H1 (cell line): ENCODE results near the gene TEX22. TPM values are rescaled to one million over a fixed set of nuclear protein-coding genes. Genes with fewer than 3 reads are reported as not detected.

ENCODE experiments used
- CTCF ChIA-PET: fragments of 300-600 bp; sonication (Branson Sonifier 250); formaldehyde crosslinking; loops from one replicate; lab custom pipeline; 2021; ENCODE audit not compliant: partially characterized antibody; lab: Charles Lee
- POLR2A ChIA-PET: fragments of 300-600 bp; sonication (Branson Sonifier 250); formaldehyde crosslinking; loops from one replicate; lab custom pipeline; 2021; ENCODE audit warnings: inconsistent platforms; ENCODE audit not compliant: partially characterized antibody; lab: Charles Lee
- DNase-seq, 2 experiments: peaks; one replicate each; pipeline versions ENCODE4 v3.0.0 to v3.0.0-alpha.2; 2010 to 2022; ENCODE audit warnings: low spot score in 2 of 2, low read depth in 1 of 2, mixed read lengths in 1 of 2
- FAIRE-seq: peaks from 2 replicates; lab custom pipeline; 2011; peaks lifted over from hg19 to GRCh38; lab: Jason Lieb, UNC
- H2AFZ ChIP-seq: 2 replicates; pipeline ENCODE4 v1.8.1; 2012; ENCODE audit warnings: low read length, inconsistent platforms
- H2AK5ac ChIP-seq: 2 replicates; pipeline ENCODE4 v1.6.1; 2013; ENCODE audit warnings: low read depth, low read length
- H2BK120ac ChIP-seq: replicated peaks from 2 replicates; pipeline ENCODE3; 2013; ENCODE audit warnings: low read depth, low read length, inconsistent platforms
- H2BK12ac ChIP-seq: 2 replicates; pipeline ENCODE4 v1.6.1; 2013; ENCODE audit warnings: low read depth, low read length
- H2BK15ac ChIP-seq: 2 replicates; pipeline ENCODE4 v1.6.1; 2013; ENCODE audit warnings: low read length
- H2BK20ac ChIP-seq: 2 replicates; pipeline ENCODE4 v1.6.1; 2013; ENCODE audit warnings: low read length
- H2BK5ac ChIP-seq: 2 replicates; pipeline ENCODE4 v1.6.1; 2013; ENCODE audit warnings: low read depth, low read length
- H3K14ac ChIP-seq: 2 replicates; pipeline ENCODE4 v1.6.1; 2013; ENCODE audit warnings: inconsistent platforms; ENCODE audit not compliant: insufficient read length
- H3K18ac ChIP-seq: 2 replicates; pipeline ENCODE4 v1.6.1; 2013; ENCODE audit warnings: low read length; ENCODE audit errors: extremely low read depth
- H3K23ac ChIP-seq: 2 replicates; pipeline ENCODE4 v1.6.1; 2013; ENCODE audit warnings: inconsistent platforms; ENCODE audit not compliant: insufficient read length
- H3K23me2 ChIP-seq: 2 replicates; pipeline ENCODE4 v1.6.1; 2013; ENCODE audit warnings: low read depth, low read length
- H3K27ac ChIP-seq: 2 replicates; pipeline ENCODE4 v1.6.1; 2011; ENCODE audit warnings: low read depth, low read length, inconsistent platforms
- H3K27me3 ChIP-seq, 4 experiments: replicated peaks in 1 of 4; 1 replicate in 1 of 4; 2 replicates in 3 of 4; pipeline versions ENCODE4 v1.6.1 to v1.8.1; 2011 to 2013; ENCODE audit warnings: low read length in 3 of 4, mild to moderate bottlenecking in 3 of 4, inconsistent platforms in 2 of 4, mixed read lengths in 2 of 4, moderate library complexity in 1 of 4; ENCODE audit not compliant: control insufficient read depth in 3 of 4, insufficient read depth in 3 of 4; ENCODE audit errors: extremely low read depth in 1 of 4
- H3K36me3 ChIP-seq, 4 experiments: 2 replicates each; pipeline versions ENCODE4 v1.6.1 to v1.8.1; 2011 to 2013; ENCODE audit warnings: mild to moderate bottlenecking in 4 of 4, low read length in 3 of 4, moderate library complexity in 2 of 4, control low read depth in 1 of 4, inconsistent platforms in 1 of 4; ENCODE audit not compliant: insufficient read depth in 4 of 4, control insufficient read depth in 2 of 4
- H3K4ac ChIP-seq: replicated peaks from 2 replicates; pipeline ENCODE3; 2013; ENCODE audit warnings: low read length, low read depth, mixed read lengths, inconsistent platforms; ENCODE audit not compliant: insufficient read length
- H3K4me1 ChIP-seq, 4 experiments: replicated peaks in 1 of 4; 1 replicate in 1 of 4; 2 replicates in 3 of 4; pipeline versions ENCODE4 v1.6.1 to v1.8.1; 2011 to 2013; ENCODE audit warnings: low read length in 3 of 4, inconsistent platforms in 2 of 4, mixed read lengths in 1 of 4; ENCODE audit not compliant: insufficient read depth in 4 of 4, control insufficient read depth in 3 of 4
- H3K4me2 ChIP-seq, 2 experiments: 2 replicates each; pipeline versions ENCODE4 v1.6.1 to v1.8.1; 2011 to 2013; ENCODE audit warnings: low read depth in 2 of 2, low read length in 2 of 2, control low read depth in 1 of 2, inconsistent platforms in 1 of 2, mild to moderate bottlenecking in 1 of 2; ENCODE audit not compliant: insufficient read depth in 1 of 2
- H3K4me3 ChIP-seq, 4 experiments: fragments of 200-600, 300-600 bp in 1 of 4; sonication (generic), shearing (Covaris generic), sonication (Bioruptor Twin) in 1 of 4; 2 replicates each; pipeline versions ENCODE4 v1.5.1 to v1.8.1; 2011 to 2016; ENCODE audit warnings: low read length in 4 of 4, low read depth in 3 of 4, control low read depth in 2 of 4, inconsistent platforms in 2 of 4, mild to moderate bottlenecking in 2 of 4, mixed read lengths in 1 of 4, moderate library complexity in 1 of 4; ENCODE audit not compliant: insufficient read depth in 2 of 4; ENCODE audit errors: extremely low read depth in 1 of 4
- H3K56ac ChIP-seq: replicated peaks from 2 replicates; pipeline ENCODE3; 2013; ENCODE audit warnings: low read depth, mild to moderate bottlenecking, mixed read lengths, low read length, inconsistent platforms; ENCODE audit not compliant: insufficient read length
- H3K79me1 ChIP-seq: 2 replicates; pipeline ENCODE4 v1.6.1; 2013; ENCODE audit warnings: low read depth, low read length, control low read depth
- H3K79me2 ChIP-seq, 2 experiments: 2 replicates each; pipeline versions ENCODE4 v1.6.1 to v1.8.1; 2012 to 2013; ENCODE audit warnings: low read length in 2 of 2, mild to moderate bottlenecking in 2 of 2, inconsistent platforms in 1 of 2; ENCODE audit not compliant: insufficient read depth in 2 of 2, control insufficient read depth in 1 of 2
- H3K9ac ChIP-seq, 4 experiments: replicated peaks in 1 of 4; 1 replicate in 1 of 4; 2 replicates in 3 of 4; pipeline versions ENCODE4 v1.6.1 to v1.8.1; 2011 to 2013; ENCODE audit warnings: low read depth in 3 of 4, low read length in 3 of 4, control low read depth in 2 of 4, mild to moderate bottlenecking in 2 of 4, moderate library complexity in 2 of 4, inconsistent platforms in 1 of 4; ENCODE audit errors: extremely low read depth in 1 of 4
- H3K9me3 ChIP-seq, 2 experiments: 2 replicates each; pipeline versions ENCODE4 v1.6.1 to v1.8.1; 2012 to 2013; ENCODE audit warnings: mild to moderate bottlenecking in 2 of 2, moderate library complexity in 2 of 2, control low read depth in 1 of 2, inconsistent platforms in 1 of 2, low read depth in 1 of 2, low read length in 1 of 2, mixed read lengths in 1 of 2; ENCODE audit not compliant: insufficient read depth in 2 of 2
- H4K20me1 ChIP-seq, 2 experiments: replicated peaks in 1 of 2; 2 replicates each; pipeline versions ENCODE3 to v1.8.1; 2011 to 2013; ENCODE audit warnings: inconsistent platforms in 2 of 2, low read length in 2 of 2, mild to moderate bottlenecking in 1 of 2; ENCODE audit not compliant: insufficient read depth in 2 of 2, control insufficient read depth in 1 of 2
- H4K5ac ChIP-seq: 2 replicates; pipeline ENCODE4 v1.6.1; 2013; ENCODE audit warnings: low read length, low read depth, mixed read lengths, inconsistent platforms; ENCODE audit not compliant: insufficient read length
- H4K8ac ChIP-seq: 2 replicates; pipeline ENCODE4 v1.8.0; 2013; ENCODE audit warnings: mild to moderate bottlenecking, moderate library complexity, low read length, inconsistent platforms; ENCODE audit not compliant: insufficient read depth; ENCODE audit errors: extremely low read depth
- H4K91ac ChIP-seq: replicated peaks from 2 replicates; pipeline ENCODE3; 2013; ENCODE audit warnings: low read length, mixed read lengths, inconsistent platforms; ENCODE audit not compliant: insufficient read length
- EGR1 ChIP-seq: IDR thresholded peaks from 2 replicates; pipeline ENCODE4 v1.6.1; 2011; ENCODE audit warnings: low read depth, low read length, borderline replicate concordance
- GTF2F1 ChIP-seq: IDR thresholded peaks from 2 replicates; pipeline ENCODE4 v1.6.1; 2012; ENCODE audit warnings: low read depth, low read length, improper control_type of control experiment, borderline replicate concordance
- KDM1A ChIP-seq: fragments of 200-600, 300-600 bp; sonication (generic); IDR thresholded peaks from 2 replicates; pipeline ENCODE4 v1.7.1; 2016; ENCODE audit warnings: mild to moderate bottlenecking, low read length, borderline replicate concordance
- NRF1 ChIP-seq: IDR thresholded peaks from 2 replicates; pipeline ENCODE4 v1.6.1; 2011; ENCODE audit warnings: mild to moderate bottlenecking, low read depth, low read length, improper control_type of control experiment
- POLR2AphosphoS5 ChIP-seq: IDR thresholded peaks from 2 replicates; pipeline ENCODE4 v1.6.1; 2011; ENCODE audit warnings: low read depth, low read length
- RAD21 ChIP-seq, 2 experiments: IDR thresholded peaks in 1 of 2; conservative IDR thresholded peaks in 1 of 2; 2 replicates each; pipeline ENCODE4 v1.6.1; 2011; ENCODE audit warnings: low read depth in 2 of 2, low read length in 2 of 2, improper control_type of control experiment in 1 of 2, inconsistent platforms in 1 of 2, mild to moderate bottlenecking in 1 of 2, moderate library complexity in 1 of 2
- RXRA ChIP-seq: IDR thresholded peaks from 2 replicates; pipeline ENCODE4 v1.6.1; 2011; ENCODE audit warnings: low read depth, mild to moderate bottlenecking, low read length, moderate library complexity; ENCODE audit not compliant: insufficient read depth
- SAP30 ChIP-seq: fragments of 300-600 bp; sonication (generic); IDR thresholded peaks from 2 replicates; pipeline ENCODE4 v1.7.1; 2012; ENCODE audit warnings: low read length, moderate library complexity, mild to moderate bottlenecking, inconsistent platforms; ENCODE audit not compliant: insufficient read depth, insufficient replicate concordance
- SP4 ChIP-seq: IDR thresholded peaks from 2 replicates; pipeline ENCODE4 v1.6.1; 2012; ENCODE audit warnings: low read length, inconsistent platforms
- YY1 ChIP-seq: IDR thresholded peaks from 2 replicates; pipeline ENCODE4 v1.6.1; 2011; ENCODE audit warnings: low read depth, mild to moderate bottlenecking, low read length
- WGBS, 2 experiments: shearing (Covaris generic) in 1 of 2; methylation state at CpG; one replicate each; pipeline versions ENCODE4 v1.1.6 to v1.1.7; 2013 to 2015; ENCODE audit warnings: low lambda C conversion rate in 2 of 2, mixed read lengths in 2 of 2, inconsistent platforms in 1 of 2, low coverage in 1 of 2, missing lambda C conversion rate in 1 of 2; ENCODE audit not compliant: insufficient replicate concordance in 2 of 2, insufficient coverage in 1 of 2, insufficient read length in 1 of 2; ENCODE audit errors: extremely low coverage in 1 of 2, missing lambda C conversion rate in 1 of 2; 5-methylcytosine and 5-hydroxymethylcytosine counted together
- polyA plus RNA-seq, 7 experiments: library from polyadenylated mRNA; depleted of rRNA in 3 of 7; stranded (reverse) in 5 of 7; unstranded in 2 of 7; fragments of >200 nt in 5 of 7; fragments of 200-250 nt in 2 of 7; gene quantifications; 1 replicate in 5 of 7; 2 replicates in 1 of 7; 4 replicates in 1 of 7; pipeline versions ENCODE4 v1.2.1 to v1.2.3, GENCODE V29; 2011 to 2013; ENCODE audit warnings: missing spikeins in 2 of 7, mixed read lengths in 2 of 7
- total RNA-seq: library from RNA; stranded (reverse); fragmentation: NEBNext Ultra II Directional; extraction: Animal tissue kit (Norgen Biotek cat#: 25700); gene quantifications from 2 replicates; pipeline ENCODE4 v1.2.1, GENCODE V29; 2021

The TEX22 gene
- total and polyA plus RNA-seq, 2 of the 8 experiments (the other 6 are each of a cell fraction or from before 2014, with no cell fraction given) = 0.24 to 0.39 TPM

DNA sequence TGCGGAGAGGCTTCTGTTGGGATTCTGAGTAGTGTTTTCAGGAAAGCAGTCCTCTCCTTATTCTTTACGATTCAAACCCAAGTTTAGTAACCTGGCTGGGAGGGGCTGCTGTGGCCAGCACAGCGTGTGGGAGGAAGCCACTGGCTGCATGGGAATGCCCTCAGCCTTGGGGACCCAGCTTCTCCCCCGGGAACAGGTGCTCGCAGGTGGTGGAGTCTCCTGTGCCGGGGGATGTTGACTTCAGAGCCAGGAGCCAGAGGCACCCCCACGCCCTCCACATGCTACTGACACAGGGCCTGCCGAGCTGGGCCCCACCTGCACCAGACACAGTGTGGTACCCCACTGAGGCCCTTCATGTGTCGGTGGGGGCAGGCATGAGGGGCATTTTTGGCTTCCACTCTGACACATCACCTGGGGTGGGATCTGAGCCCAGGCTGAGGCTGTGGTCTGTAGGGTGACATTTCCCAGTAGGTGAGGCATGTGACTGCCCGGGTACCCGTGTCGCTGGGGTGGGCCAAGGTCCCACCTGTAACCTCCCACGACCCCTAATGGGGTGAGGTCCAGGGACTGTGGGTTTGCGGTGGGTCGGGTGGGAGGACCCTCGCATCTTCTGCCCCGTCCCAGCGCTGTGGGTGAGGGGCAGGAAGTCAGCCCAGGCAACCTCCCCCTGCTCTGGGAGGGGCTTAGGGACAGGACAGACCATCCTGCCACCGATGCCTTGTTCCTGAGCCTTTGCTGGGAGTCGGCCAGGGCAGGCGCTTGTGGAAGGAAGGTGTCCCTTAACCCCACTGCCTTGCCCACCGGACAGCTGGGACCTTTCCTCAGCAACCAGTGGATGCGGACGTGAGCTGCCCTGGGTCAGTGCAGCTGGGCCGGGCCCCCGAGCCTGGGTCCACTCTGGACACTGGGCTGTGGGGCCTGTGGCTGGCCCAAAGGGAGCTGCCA lies 47.8 kb downstream of the TEX22 start:
- no peak overlapping the region for H3K23ac ChIP-seq
- no peak overlapping the region for H3K14ac ChIP-seq
- no peak overlapping the region for H4K91ac ChIP-seq
- H4K20me1 ChIP-seq = peaks cover 14 to 19% of the 10 kb centered on the region in 2 experiments
- H3K18ac ChIP-seq = no peak overlapping the region
- no peak for DNase-seq
- no peak overlapping the region for H3K9ac ChIP-seq
- 95% methylated on average over 24 of the region's 26 CpGs; no CpG with 5 or more reads in 1 of the 2 experiments for WGBS, 2 experiments
- H2BK120ac ChIP-seq = no peak overlapping the region
- H3K27me3 ChIP-seq = no peaks in the 10 kb centered on the region
- no peaks in the 10 kb centered on the region for H3K23me2 ChIP-seq
- peaks cover 0 to 10% of the 10 kb centered on the region in 2 experiments; a peak in 2 of 4 replicates for H3K79me2 ChIP-seq
- no peak overlapping the region for H2AK5ac ChIP-seq
- H3K56ac ChIP-seq = no peak overlapping the region
- no peak overlapping the region for H3K4me2 ChIP-seq
- ChIA-PET POLR2A (interaction anchor here (0.7 to 3.0 kb wide), 3 partner anchors 13 to 765 kb away, joined by 3 to 21 read pairs (median 6); no protein-coding TSS in a partner anchor), CTCF (interaction anchor here (1.2 to 3.0 kb wide), 9 partner anchors 10 to 44 kb away, joined by 3 to 23 read pairs (median 6); no protein-coding TSS in a partner anchor)
- H3K4ac ChIP-seq = no peak overlapping the region
- no peak overlapping the region for H3K4me3 ChIP-seq
- no peak overlapping the region; the same call in 1 of the 2 replicates for H4K8ac ChIP-seq
- peaks cover 13% of the 10 kb centered on the region; the same call in 1 of the 2 replicates for H3K79me1 ChIP-seq
- H2BK5ac ChIP-seq = no peak overlapping the region
- H3K9me3 ChIP-seq = no peaks in the 10 kb centered on the region
- peaks cover 5 to 25% (median 17%) of the 10 kb centered on the region in 4 experiments; a peak in 6 of 8 replicates for H3K36me3 ChIP-seq
- H2BK12ac ChIP-seq = no peak overlapping the region
- no peak overlapping the region for H2AFZ ChIP-seq
- FAIRE-seq = no peak
- no peak overlapping the region for H4K5ac ChIP-seq
- H3K4me1 ChIP-seq = no peaks in the 10 kb centered on the region
- H2BK20ac ChIP-seq = no peak overlapping the region
- H2BK15ac ChIP-seq = no peak overlapping the region
- H3K27ac ChIP-seq = no peak overlapping the region
- TF ChIP-seq SAP30 = no peak
- no peak for TF ChIP-seq EGR1
- no peak for TF ChIP-seq KDM1A
- TF ChIP-seq RXRA = no peak
- no peak for TF ChIP-seq POLR2AphosphoS5
- TF ChIP-seq YY1 = no peak
- no peak for TF ChIP-seq NRF1
- no peak for TF ChIP-seq SP4
- no peak for TF ChIP-seq GTF2F1
- no peak for TF ChIP-seq RAD21 (IDR thresholded peaks at IDR 0.05 in 1 of 2, conservative IDR thresholded peaks at IDR 0.05 in 1 of 2; ENCODE audit: low read depth in 2 of 2, low read length in 2 of 2)
